H9 (cell line): ENCODE results near the gene NAP1L1. TPM values are rescaled to one million over a fixed set of nuclear protein-coding genes. Genes with fewer than 3 reads are reported as not detected.
A peak's percentile ranks its signal among the peaks of the same experiment; 100 is the strongest.

ENCODE experiments used
- DNase-seq: peaks from one replicate; pipeline ENCODE4 v3.0.0-alpha.2; 2017
- H2AFZ ChIP-seq: one replicate; pipeline ENCODE4 v1.6.1; 2013; ENCODE audit warnings: mild to moderate bottlenecking, low read length, control low read depth, moderate library complexity
- H2AK5ac ChIP-seq: 2 replicates; pipeline ENCODE4 v1.6.1; 2013; ENCODE audit warnings: low read length, control low read depth, mixed read lengths; ENCODE audit not compliant: insufficient read length
- H2BK120ac ChIP-seq: one replicate; pipeline ENCODE4 v1.6.1; 2013; ENCODE audit warnings: low read depth, mild to moderate bottlenecking, low read length, control low read depth, inconsistent platforms; ENCODE audit not compliant: poor library complexity, severe bottlenecking
- H2BK12ac ChIP-seq: 2 replicates; pipeline ENCODE4 v1.6.1; 2013; ENCODE audit warnings: low read length, control low read depth, mixed read lengths, low read depth; ENCODE audit not compliant: insufficient read length
- H2BK15ac ChIP-seq: 2 replicates; pipeline ENCODE4 v1.6.1; 2013; ENCODE audit warnings: low read depth, low read length, control low read depth
- H2BK20ac ChIP-seq: one replicate; pipeline ENCODE4 v1.6.1; 2013; ENCODE audit warnings: low read depth, mild to moderate bottlenecking, low read length, control low read depth, inconsistent platforms; ENCODE audit not compliant: poor library complexity, severe bottlenecking
- H2BK5ac ChIP-seq: 2 replicates; pipeline ENCODE4 v1.6.1; 2013; ENCODE audit warnings: low read length, control low read depth, mixed read lengths; ENCODE audit not compliant: insufficient read length
- H3K14ac ChIP-seq: 2 replicates; pipeline ENCODE4 v1.6.1; 2013; ENCODE audit warnings: low read length, control low read depth; ENCODE audit not compliant: insufficient read depth
- H3K18ac ChIP-seq: 2 replicates; pipeline ENCODE4 v1.6.1; 2013; ENCODE audit warnings: low read depth, mild to moderate bottlenecking, mixed read lengths, low read length, control low read depth; ENCODE audit not compliant: insufficient read length
- H3K23ac ChIP-seq: 2 replicates; pipeline ENCODE4 v1.6.1; 2013; ENCODE audit warnings: low read length, control low read depth, mixed read lengths, low read depth; ENCODE audit not compliant: insufficient read length
- H3K23me2 ChIP-seq: 2 replicates; pipeline ENCODE4 v1.6.1; 2013; ENCODE audit warnings: low read depth, mild to moderate bottlenecking, mixed read lengths, low read length, control low read depth; ENCODE audit not compliant: insufficient read length, poor library complexity, severe bottlenecking
- H3K27ac ChIP-seq: 2 replicates; pipeline ENCODE4 v1.5.1; 2013; ENCODE audit warnings: low read length, control low read depth, mixed read lengths, low read depth; ENCODE audit not compliant: insufficient read length
- H3K27me3 ChIP-seq: 2 replicates; pipeline ENCODE4 v1.6.1; 2013; ENCODE audit warnings: low read length, control low read depth, inconsistent platforms; ENCODE audit not compliant: insufficient read depth
- H3K4ac ChIP-seq: 2 replicates; pipeline ENCODE4 v1.6.1; 2013; ENCODE audit warnings: low read depth, mild to moderate bottlenecking, control low read depth, inconsistent platforms, low read length, moderate library complexity
- H3K4me1 ChIP-seq: 2 replicates; pipeline ENCODE4 v1.6.1; 2013; ENCODE audit warnings: low read length, control low read depth, inconsistent platforms; ENCODE audit not compliant: insufficient read depth
- H3K4me2 ChIP-seq: 2 replicates; pipeline ENCODE4 v1.6.1; 2013; ENCODE audit warnings: low read length, control low read depth, mixed read lengths; ENCODE audit not compliant: insufficient read length, insufficient read depth
- H3K56ac ChIP-seq: 2 replicates; pipeline ENCODE4 v1.6.1; 2013; ENCODE audit warnings: low read depth, mild to moderate bottlenecking, mixed read lengths, low read length, control low read depth; ENCODE audit not compliant: insufficient read length
- H3K79me1 ChIP-seq: 2 replicates; pipeline ENCODE4 v1.6.1; 2013; ENCODE audit warnings: low read depth, mild to moderate bottlenecking, moderate library complexity, low read length, control low read depth, inconsistent platforms; ENCODE audit not compliant: insufficient read depth, poor library complexity, severe bottlenecking
- H3K79me2 ChIP-seq: 2 replicates; pipeline ENCODE4 v1.6.1; 2013; ENCODE audit warnings: low read length, control low read depth, inconsistent platforms; ENCODE audit not compliant: insufficient read depth
- H3K9ac ChIP-seq: 2 replicates; pipeline ENCODE4 v1.6.1; 2013; ENCODE audit warnings: low read length, control low read depth, mixed read lengths; ENCODE audit not compliant: insufficient read length; ENCODE audit errors: extremely low read depth
- H3K9me3 ChIP-seq: one replicate; pipeline ENCODE4 v1.6.1; 2013; ENCODE audit warnings: low read depth, low read length, inconsistent platforms; ENCODE audit not compliant: control insufficient read depth
- H3T11ph ChIP-seq: one replicate; pipeline ENCODE4 v1.6.1; 2013; ENCODE audit warnings: mild to moderate bottlenecking, low read length, control low read depth, inconsistent platforms
- H4K20me1 ChIP-seq: one replicate; pipeline ENCODE4 v1.6.1; 2013; ENCODE audit not compliant: control insufficient read depth, insufficient read length, insufficient read depth
- H4K5ac ChIP-seq: 2 replicates; pipeline ENCODE4 v1.6.1; 2013; ENCODE audit warnings: low read depth, mild to moderate bottlenecking, mixed read lengths, low read length, control low read depth; ENCODE audit not compliant: insufficient read length
- H4K8ac ChIP-seq: replicated peaks from 2 replicates; pipeline ENCODE4 v1.6.1; 2013; ENCODE audit warnings: low read length, control low read depth, mixed read lengths, low read depth; ENCODE audit not compliant: insufficient read length
- H4K91ac ChIP-seq: 2 replicates; pipeline ENCODE4 v1.6.1; 2013; ENCODE audit warnings: low read depth, mild to moderate bottlenecking, moderate library complexity, mixed read lengths, low read length, control low read depth; ENCODE audit not compliant: insufficient read length
- H3K27ac Mint-ChIP-seq, 3 experiments: 2 replicates in 2 of 3; 3 replicates in 1 of 3; pipeline ENCODE4 v1.8.0; 2020 to 2021; ENCODE audit warnings: mixed read lengths in 3 of 3, mild to moderate bottlenecking in 1 of 3, moderate library complexity in 1 of 3
- H3K27me3 Mint-ChIP-seq: 2 replicates; pipeline ENCODE4 v1.8.0; 2021; ENCODE audit warnings: low read depth, mild to moderate bottlenecking, moderate library complexity, mixed read lengths
- H3K36me3 Mint-ChIP-seq, 3 experiments: 2 replicates in 2 of 3; 3 replicates in 1 of 3; pipeline ENCODE4 v1.8.0; 2020 to 2021; ENCODE audit warnings: low read depth in 3 of 3, mixed read lengths in 3 of 3; ENCODE audit not compliant: insufficient read depth in 1 of 3
- H3K4me1 Mint-ChIP-seq, 2 experiments: 2 replicates each; pipeline ENCODE4 v1.8.0; 2020; ENCODE audit warnings: mixed read lengths in 2 of 2
- H3K4me3 Mint-ChIP-seq, 2 experiments: 2 replicates in 1 of 2; 3 replicates in 1 of 2; pipeline ENCODE4 v1.8.0; 2020 to 2021; ENCODE audit warnings: mild to moderate bottlenecking in 2 of 2, mixed read lengths in 2 of 2, moderate library complexity in 1 of 2
- H3K9me3 Mint-ChIP-seq, 2 experiments: 2 replicates in 1 of 2; 3 replicates in 1 of 2; pipeline ENCODE4 v1.8.0; 2020; ENCODE audit warnings: mild to moderate bottlenecking in 2 of 2, mixed read lengths in 2 of 2, moderate library complexity in 1 of 2
- WGBS: extraction: QIAGEN DNeasy Blood & Tissue Kit; methylation state at CpG from one replicate; pipeline ENCODE4 v1.1.7; 2013; ENCODE audit warnings: missing lambda C conversion rate, low lambda C conversion rate, mixed read lengths; ENCODE audit not compliant: insufficient read length; ENCODE audit errors: extremely low coverage; 5-methylcytosine and 5-hydroxymethylcytosine counted together
- total RNA-seq: library from RNA; stranded (reverse); gene quantifications from 2 replicates; pipeline ENCODE4 v1.2.1, GENCODE V29; 2021
- TF ChIP-seq, protein P1 (sequence below): fragments of 200-600 bp; sonication (generic); conservative IDR thresholded peaks from 3 replicates; pipeline ENCODE4 v1.8.0; 2021; ENCODE audit warnings: antibody characterized with exemption, mild to moderate bottlenecking

Gene NAP1L1
- total RNA-seq, 1 experiment from 2014 or later: 1,012 TPM

GRCh38 chr12:76037130-76038103 lies 47.1 kb downstream of the NAP1L1 start:
- H3K56ac ChIP-seq: no peak overlapping the region
- no peak overlapping the region for H2AFZ ChIP-seq
- DNase-seq: no peak
- H3K4me2 ChIP-seq: peak overlapping the region; percentile 3
- H4K20me1 ChIP-seq: no peaks in the 10 kb centered on the region
- no peak overlapping the region for H2BK12ac ChIP-seq
- H3K9ac ChIP-seq: no peak overlapping the region
- no peak overlapping the region for H2BK5ac ChIP-seq
- no peak overlapping the region for H4K5ac ChIP-seq
- no peak overlapping the region; a peak in 2 of 5 replicates for H3K4me3 Mint-ChIP-seq
- H3K27me3 Mint-ChIP-seq: no peaks in the 10 kb centered on the region
- no peak overlapping the region for H3K14ac ChIP-seq
- H4K91ac ChIP-seq: no peak overlapping the region
- TF ChIP-seq, protein P1, sequence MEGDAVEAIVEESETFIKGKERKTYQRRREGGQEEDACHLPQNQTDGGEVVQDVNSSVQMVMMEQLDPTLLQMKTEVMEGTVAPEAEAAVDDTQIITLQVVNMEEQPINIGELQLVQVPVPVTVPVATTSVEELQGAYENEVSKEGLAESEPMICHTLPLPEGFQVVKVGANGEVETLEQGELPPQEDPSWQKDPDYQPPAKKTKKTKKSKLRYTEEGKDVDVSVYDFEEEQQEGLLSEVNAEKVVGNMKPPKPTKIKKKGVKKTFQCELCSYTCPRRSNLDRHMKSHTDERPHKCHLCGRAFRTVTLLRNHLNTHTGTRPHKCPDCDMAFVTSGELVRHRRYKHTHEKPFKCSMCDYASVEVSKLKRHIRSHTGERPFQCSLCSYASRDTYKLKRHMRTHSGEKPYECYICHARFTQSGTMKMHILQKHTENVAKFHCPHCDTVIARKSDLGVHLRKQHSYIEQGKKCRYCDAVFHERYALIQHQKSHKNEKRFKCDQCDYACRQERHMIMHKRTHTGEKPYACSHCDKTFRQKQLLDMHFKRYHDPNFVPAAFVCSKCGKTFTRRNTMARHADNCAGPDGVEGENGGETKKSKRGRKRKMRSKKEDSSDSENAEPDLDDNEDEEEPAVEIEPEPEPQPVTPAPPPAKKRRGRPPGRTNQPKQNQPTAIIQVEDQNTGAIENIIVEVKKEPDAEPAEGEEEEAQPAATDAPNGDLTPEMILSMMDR: peak; percentile 89
- H3K27ac ChIP-seq: peak overlapping the region; percentile 1
- no peak overlapping the region for H2BK120ac ChIP-seq
- no peaks in the 10 kb centered on the region for H3K27me3 ChIP-seq
- peaks cover 45 to 61% of the 10 kb centered on the region in 2 experiments for H3K4me1 Mint-ChIP-seq
- no peak overlapping the region for H3K18ac ChIP-seq
- no peaks in the 10 kb centered on the region for H3K36me3 Mint-ChIP-seq
- H3K23me2 ChIP-seq: peaks cover 4% of the 10 kb centered on the region
- H2AK5ac ChIP-seq: no peak overlapping the region
- no peak overlapping the region for H4K8ac ChIP-seq
- H3K4ac ChIP-seq: no peak overlapping the region
- H3K9me3 Mint-ChIP-seq: no peaks in the 10 kb centered on the region; a peak in 1 of 5 replicates
- no peak overlapping the region for H3T11ph ChIP-seq
- no peak overlapping the region for H3K23ac ChIP-seq
- H3K79me2 ChIP-seq: no peaks in the 10 kb centered on the region
- no peak overlapping the region for H2BK15ac ChIP-seq
- no peaks in the 10 kb centered on the region for H3K79me1 ChIP-seq
- H3K27ac Mint-ChIP-seq: peak overlapping the region; percentile 31 to 67 (median 55); a peak in 5 of 7 replicates
- no peaks in the 10 kb centered on the region for H3K9me3 ChIP-seq
- peaks cover 12% of the 10 kb centered on the region for H3K4me1 ChIP-seq
- no peak overlapping the region for H2BK20ac ChIP-seq
- WGBS: no CpG with 5 or more reads among the region's 13 CpGs
